Renal cortex interstitium (tissue), 11 donors: Measurements from ENCODE around the gene SLC9A9. TPM values are rescaled to one million over a fixed set of nuclear protein-coding genes. Genes with fewer than 3 reads are reported as not detected.
"Not testable (repeated sequence)": the region's sequence is repeated elsewhere in the genome, so short reads cannot be mapped to it uniquely, and the experiment has no call there.

Experiments
- DNase-seq, 11 donors: peaks; one replicate each; pipeline ENCODE4 v3.0.0-alpha.2; 2013; ENCODE audit warnings: low read depth in 9 of 11, low spot score in 4 of 11; ENCODE audit errors: extremely low read depth in 1 of 11
- polyA plus RNA-seq, 3 donors: library from polyadenylated mRNA; unstranded; fragments of 120-200 nt; gene quantifications; one replicate each; pipeline ENCODE4 v1.2.1, GENCODE V29; 2013; ENCODE audit not compliant: insufficient read length in 3 of 3

Gene SLC9A9
- polyA plus RNA-seq, 3 donors: 4.7 to 6.0 (median 5.6) TPM

GRCh38 chr3:143472731-143473523, 375.3 kb downstream of the SLC9A9 start:
- no peak for DNase-seq

- no peak for DNase-seq
Measured at GRCh38 chr3:143471705-143472104, 376.6 kb downstream of the SLC9A9 start.

DNA sequence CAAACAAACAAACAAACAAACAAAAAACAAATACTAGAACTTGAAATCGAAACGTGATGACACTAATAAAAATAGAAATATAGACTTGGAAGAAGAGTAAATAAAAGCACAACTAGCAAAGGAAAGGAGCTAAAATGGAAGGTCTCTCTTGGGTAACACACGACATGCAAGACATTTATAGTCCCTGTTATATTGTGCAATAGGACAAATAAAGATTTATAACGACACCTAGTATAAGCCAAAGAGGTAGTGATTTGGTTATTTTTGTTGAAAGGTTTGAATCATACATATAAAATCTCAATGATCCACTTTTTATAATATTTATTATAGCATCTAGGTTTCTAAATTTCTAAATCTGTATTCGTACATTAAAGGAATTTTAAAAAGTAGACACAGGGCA, 379.1 kb downstream of the SLC9A9 start:
- DNase-seq: no peak

GRCh38 chr3:143465666-143466065, 382.6 kb downstream of the SLC9A9 start:
- DNase-seq: peak in 1 of 11 donors; percentile 40

DNA sequence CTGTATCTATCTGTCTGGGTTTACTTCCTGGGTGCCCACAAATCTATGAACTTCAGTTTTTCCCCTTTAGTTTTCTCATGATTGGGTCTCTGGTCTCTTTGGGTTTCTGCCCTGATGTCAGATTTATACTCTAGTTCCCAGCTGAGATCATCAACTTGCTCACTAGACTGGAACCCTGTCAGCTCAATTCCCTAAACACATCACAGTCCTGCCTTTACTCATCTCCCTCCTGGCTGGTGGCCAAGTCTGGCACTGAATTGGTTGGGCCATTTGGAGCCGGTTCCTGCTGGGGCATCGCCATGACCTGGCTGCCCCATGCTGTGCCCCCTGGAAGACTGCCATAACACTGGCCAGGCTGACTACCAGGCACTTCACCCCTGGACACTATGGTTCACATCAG, 383.4 kb downstream of the SLC9A9 start:
- no peak for DNase-seq

GRCh38 chr3:143455480-143455879, 392.8 kb downstream of the SLC9A9 start:
- no peak for DNase-seq

DNA sequence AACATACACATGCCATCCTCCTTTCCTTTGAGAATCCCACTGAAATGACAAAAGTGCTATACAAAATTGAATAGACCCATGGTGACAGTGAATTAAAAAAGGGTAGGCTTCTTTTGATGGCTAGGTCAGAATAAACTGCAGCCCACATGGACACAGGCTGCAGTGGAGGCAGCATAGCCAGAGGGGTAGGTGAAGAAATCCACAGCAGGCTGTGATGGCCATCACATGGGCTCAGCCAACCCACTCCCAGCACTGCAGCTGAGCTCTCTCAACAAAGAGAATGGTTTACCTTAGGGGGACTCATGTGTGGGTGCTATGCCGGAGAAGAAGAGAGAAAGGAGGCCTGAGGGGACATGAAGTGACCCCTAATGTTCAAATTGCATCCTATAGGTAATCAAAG, 397.6 kb downstream of the SLC9A9 start:
- no peak for DNase-seq

DNA sequence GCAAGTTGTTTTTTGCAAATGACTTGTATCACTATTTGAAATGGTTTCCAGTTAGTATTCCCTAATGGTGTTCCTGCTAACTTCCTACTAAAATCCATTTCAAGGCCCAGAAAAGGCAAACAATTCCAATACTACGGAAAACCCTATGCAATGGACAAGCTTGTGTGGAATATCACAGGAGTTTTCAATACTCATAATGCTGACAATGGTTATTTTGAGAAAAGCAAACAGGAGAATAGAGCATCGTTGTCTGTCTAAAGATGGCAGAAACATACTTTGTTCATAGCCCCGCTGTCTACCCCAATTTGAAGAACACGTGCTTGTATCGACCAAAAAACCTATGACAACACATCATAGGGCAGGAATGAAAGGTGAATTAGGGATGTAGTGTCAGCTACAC, 400.8 kb downstream of the SLC9A9 start:
- DNase-seq: no peak

GRCh38 chr3:143445118-143445517, 403.1 kb downstream of the SLC9A9 start:
- no peak for DNase-seq

GRCh38 chr3:143443851-143444331, 404.4 kb downstream of the SLC9A9 start:
- DNase-seq: peak in 3 of 11 donors; percentile 29 to 35 (median 29)

GRCh38 chr3:143442814-143443447, 405.3 kb downstream of the SLC9A9 start:
- DNase-seq: no peak

- no peak for DNase-seq
Measured at GRCh38 chr3:143441516-143442171, 406.6 kb downstream of the SLC9A9 start.

DNA sequence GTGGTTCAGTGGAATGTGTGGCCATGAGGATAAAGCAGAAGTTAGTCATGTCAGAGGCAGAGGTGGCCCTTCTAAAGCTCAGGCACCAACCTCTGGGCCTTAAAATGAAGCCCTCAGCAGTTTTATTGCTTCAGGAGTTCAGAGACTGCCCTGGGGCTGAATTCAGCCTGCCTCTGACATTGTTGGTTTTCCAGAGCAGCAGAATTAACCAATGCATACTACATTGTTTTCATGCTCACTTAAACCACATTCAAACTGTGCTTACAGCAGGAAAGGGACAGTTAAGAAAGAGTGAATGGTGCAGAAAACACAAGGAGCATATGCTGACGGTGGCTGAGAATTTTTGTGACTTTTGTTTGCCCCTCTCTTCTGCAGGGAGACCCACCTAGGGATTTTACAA, 408.5 kb downstream of the SLC9A9 start:
- no peak for DNase-seq

- DNase-seq: no peak
Measured at GRCh38 chr3:143437405-143437804, 410.9 kb downstream of the SLC9A9 start.

DNA sequence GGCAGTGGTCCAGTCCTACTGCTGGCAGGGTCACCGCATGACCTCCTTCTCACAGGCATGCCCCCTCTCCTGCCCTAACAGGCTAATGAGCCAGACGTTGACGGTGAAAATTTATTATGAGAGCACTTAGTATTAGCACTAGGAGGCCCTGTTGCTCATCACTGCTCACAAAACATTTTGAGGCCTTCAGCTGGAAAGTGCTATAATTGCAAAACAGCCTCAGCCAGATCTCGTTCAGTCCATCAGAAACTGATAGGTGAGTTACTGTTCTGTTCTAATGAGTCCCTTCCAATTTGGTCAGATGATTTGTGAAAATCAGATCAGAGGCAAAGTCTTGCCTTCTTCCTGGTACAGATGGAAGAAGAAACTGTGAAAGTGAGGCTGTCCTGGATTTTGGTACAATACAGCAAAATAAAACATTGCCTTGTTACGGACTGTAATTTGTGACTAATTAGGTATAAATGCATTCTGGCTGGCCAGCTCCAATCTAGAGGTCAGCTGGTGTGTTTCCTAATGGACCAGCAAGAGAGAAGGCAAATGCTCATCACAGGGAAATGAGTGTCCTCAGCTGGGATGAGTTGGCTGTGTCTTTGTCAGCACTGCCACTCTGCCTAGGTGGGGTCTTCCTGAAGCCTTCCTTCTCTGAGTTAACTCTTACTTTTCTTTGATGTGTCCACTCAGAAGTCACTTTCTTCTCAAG, 411.9 kb downstream of the SLC9A9 start:
- DNase-seq: no peak

- DNase-seq: no peak
Measured at GRCh38 chr3:143433787-143434378, 414.4 kb downstream of the SLC9A9 start.

DNA sequence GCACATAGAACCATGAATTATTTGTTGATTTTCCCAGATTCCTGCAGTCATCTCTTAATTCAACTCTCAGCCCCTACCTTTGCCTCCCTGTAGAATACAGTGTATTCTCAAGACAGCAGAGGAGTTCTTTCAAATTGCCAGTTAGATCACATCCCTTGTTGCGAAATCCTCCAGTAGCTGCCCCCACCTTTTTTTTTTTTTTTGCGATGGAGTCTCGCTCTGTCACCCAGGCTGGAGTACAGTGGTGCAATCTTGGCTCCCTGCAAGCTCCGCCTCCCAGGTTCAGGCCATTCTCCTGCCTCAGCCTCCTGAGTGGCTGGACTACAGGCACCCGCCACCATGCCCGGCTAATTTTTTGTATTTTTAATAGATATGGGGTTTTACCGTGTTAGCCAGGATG, 417.0 kb downstream of the SLC9A9 start:
- DNase-seq: not testable (repeated sequence)

DNA sequence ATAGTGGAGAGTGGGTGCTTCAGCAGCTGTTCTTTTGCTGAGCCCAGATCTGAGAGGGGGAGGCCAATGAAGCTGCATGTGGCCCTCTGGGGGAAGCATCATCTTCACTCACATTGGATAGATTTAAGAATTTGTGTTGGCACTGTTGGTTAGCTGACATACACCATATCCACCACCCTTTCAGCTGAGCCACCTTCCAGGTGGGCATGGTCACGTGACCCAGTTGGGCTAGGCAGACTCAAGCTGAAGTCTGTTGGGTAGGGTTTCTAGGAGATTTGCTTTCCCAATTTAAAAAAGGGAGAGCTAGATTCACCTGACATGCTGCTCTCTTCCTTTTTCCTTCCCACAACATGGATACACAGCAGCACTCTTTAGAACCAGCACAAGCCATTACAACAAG, 417.7 kb downstream of the SLC9A9 start:
- DNase-seq: no peak
